ENCODE measurements around the gene MAP2K5. TPM values are rescaled to one million over a fixed set of nuclear protein-coding genes. Genes with fewer than 3 reads are reported as not detected.

MAP2K5 gene
- total and polyA plus RNA-seq, 9 of the 15 experiments (the other 6 are each of a cell fraction or from before 2014, with no cell fraction given): 0.41 to 16.5 (median 7.5) TPM

GRCh38 chr15:67820992-67821783, 278.7 kb downstream of the MAP2K5 start (continued):
- TF ChIP-seq ZNF398 (CRISPR knock-in tag; IDR thresholded peaks at IDR 0.05) (no peak), MYC (IDR thresholded peaks at IDR 0.05; ENCODE audit: low read depth, low read length) (no peak), MYC (CRISPR knock-in tag; IDR thresholded peaks at IDR 0.05; ENCODE audit: borderline replicate concordance, low read depth) (no peak), ZNF224 (CRISPR knock-in tag; IDR thresholded peaks at IDR 0.05) (0 out of 2 replicates have a peak, but pooled peaks have one; percentile 36), TFAP4 (CRISPR knock-in tag; IDR thresholded peaks at IDR 0.05; ENCODE audit: borderline replicate concordance) (peak; percentile 37; the same call in 1 of the 2 replicates), ZNF263 (CRISPR knock-in tag; IDR thresholded peaks at IDR 0.05; ENCODE audit: borderline replicate concordance) (0 out of 2 replicates have a peak, but pooled peaks have one; percentile 29), SIN3A (IDR thresholded peaks at IDR 0.05; ENCODE audit: borderline replicate concordance in 2 of 2, control insufficient read depth in 1 of 2, low read depth in 2 of 2, low read length in 2 of 2) (peak in 1 of 2 experiments; percentile 65; a peak in 1 of 4 replicates), MIER1 (IDR thresholded peaks at IDR 0.05; ENCODE audit: low read depth) (peak; percentile 91), GATA2 (CRISPR knock-in tag; IDR thresholded peaks at IDR 0.05) (no peak), ZNF609 (CRISPR knock-in tag; IDR thresholded peaks at IDR 0.05; ENCODE audit: borderline replicate concordance) (no peak), CREB1 (IDR thresholded peaks at IDR 0.05) (no peak), CREB1 (CRISPR knock-in tag; IDR thresholded peaks at IDR 0.05) (peak; percentile 39; the same call in 1 of the 2 replicates), ARID4B (CRISPR knock-in tag; IDR thresholded peaks at IDR 0.05) (peak; percentile 67)
